Skeletal muscle tissue (tissue), 4 donors: ENCODE results near the gene TMEM234. TPM values are rescaled to one million over a fixed set of nuclear protein-coding genes. Genes with fewer than 3 reads are reported as not detected.

Experiments
- H3K27ac ChIP-seq: one replicate; pipeline ENCODE4 v1.7.0; 2013; ENCODE audit warnings: mild to moderate bottlenecking, low read depth, low read length, inconsistent platforms
- H3K27me3 ChIP-seq, 3 donors: one replicate each; pipeline ENCODE4 v1.7.0; 2013; ENCODE audit warnings: low read length in 3 of 3; ENCODE audit not compliant: control insufficient read depth in 3 of 3, insufficient read depth in 3 of 3
- H3K36me3 ChIP-seq, 3 donors: one replicate each; pipeline ENCODE4 v1.7.0; 2013; ENCODE audit warnings: low read length in 3 of 3; ENCODE audit not compliant: control insufficient read depth in 3 of 3, insufficient read depth in 3 of 3
- H3K4me1 ChIP-seq, 3 donors: one replicate each; pipeline ENCODE4 v1.7.0; 2013; ENCODE audit warnings: low read length in 3 of 3, mild to moderate bottlenecking in 3 of 3; ENCODE audit not compliant: control insufficient read depth in 3 of 3, insufficient read depth in 3 of 3
- H3K4me3 ChIP-seq, 3 donors: one replicate each; pipeline ENCODE4 v1.7.0; 2013; ENCODE audit warnings: low read length in 3 of 3
- H3K9ac ChIP-seq, 3 donors: one replicate each; pipeline ENCODE4 v1.7.0; 2013; ENCODE audit warnings: low read length in 3 of 3, mild to moderate bottlenecking in 3 of 3, moderate library complexity in 2 of 3, low read depth in 1 of 3
- H3K9me3 ChIP-seq, 3 donors: one replicate each; pipeline ENCODE4 v1.7.0; 2013; ENCODE audit warnings: low read length in 3 of 3; ENCODE audit not compliant: control insufficient read depth in 3 of 3
- total RNA-seq: library from RNA; depleted of rRNA; stranded (reverse); fragments of >200 nt; gene quantifications from one replicate; pipeline ENCODE4 v1.2.3, GENCODE V29; 2014
- donor health status: Osteomylitis.

TMEM234 gene
- total RNA-seq, 1 donor from 2014 or later: 10.4 TPM

DNA sequence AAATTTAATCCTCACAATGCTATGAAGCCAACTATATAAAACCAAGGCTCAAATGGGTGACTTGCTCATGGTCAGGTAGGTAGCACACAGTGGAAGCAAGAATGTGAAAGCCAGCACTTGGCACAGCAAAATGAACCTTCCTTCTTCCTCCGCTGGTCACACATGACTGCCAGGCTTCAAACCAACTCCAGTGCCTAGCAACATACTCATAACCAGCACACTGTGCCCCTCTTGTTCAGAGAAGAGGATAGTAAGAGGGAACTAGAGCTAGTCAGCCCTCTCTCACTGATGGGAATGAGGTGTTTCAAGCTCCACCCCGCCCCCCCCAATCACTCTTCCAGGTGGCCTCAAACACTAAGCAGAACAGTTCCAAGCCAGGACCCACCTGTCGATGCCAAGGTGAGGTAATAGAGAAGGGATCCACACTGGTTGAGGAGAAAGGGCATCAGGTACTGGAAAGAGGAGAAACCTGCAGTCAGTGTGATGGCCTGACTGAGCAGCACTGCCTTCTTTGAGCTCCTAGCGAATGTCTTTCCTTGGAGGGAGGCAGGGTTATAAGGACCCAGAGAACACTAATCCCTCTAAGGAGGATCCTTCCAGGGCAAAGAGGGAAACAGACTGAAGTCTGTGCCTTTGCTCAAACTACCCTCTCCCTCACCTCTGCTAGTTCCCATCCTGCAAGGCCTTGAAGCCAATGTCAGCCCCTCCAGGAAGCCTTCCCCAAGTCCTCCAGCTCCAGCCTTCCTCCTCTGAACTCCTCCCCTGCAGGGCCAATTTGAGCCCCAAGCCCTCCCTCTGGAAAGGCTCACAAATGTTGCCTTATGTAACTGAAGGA, 1.2 kb downstream of the TMEM234 start:
- H3K36me3 ChIP-seq: peaks cover 34 to 37% (median 35%) of the 10 kb centered on the region in 3 donors

DNA sequence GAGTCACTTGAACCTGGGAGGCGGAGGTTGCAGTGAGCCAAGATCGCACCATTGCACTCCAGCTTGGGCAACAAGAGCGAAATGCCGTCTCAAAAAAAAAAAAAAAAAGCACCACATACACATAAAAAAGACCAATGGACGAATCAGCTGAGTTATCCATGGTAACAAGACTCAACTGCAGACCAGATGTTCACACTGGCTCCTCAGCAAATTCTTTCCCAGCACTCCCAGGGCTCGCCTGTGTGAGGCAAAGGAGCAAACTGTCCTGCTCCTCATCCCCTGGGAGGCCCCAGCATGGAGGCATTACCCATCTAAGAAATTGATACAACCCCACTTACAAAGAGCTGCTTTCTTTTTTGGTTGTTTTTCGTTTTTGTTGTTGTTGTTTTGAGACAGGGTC, 3.1 kb downstream of the TMEM234 start:
- Histone ChIP-seq H3K9ac (no peak overlapping the region), H3K27ac (no peak overlapping the region), H3K9me3 (no peaks in the 10 kb centered on the region), H3K4me1 (peaks cover 24 to 31% (median 28%) of the 10 kb centered on the region in 3 donors), H3K27me3 (no peaks in the 10 kb centered on the region), H3K36me3 (peaks cover 34 to 39% (median 37%) of the 10 kb centered on the region in 3 donors), H3K4me3 (no peak overlapping the region)

More for the DNA sequence above, 1.2 kb downstream of the TMEM234 start:
- peaks cover 27 to 30% (median 28%) of the 10 kb centered on the region in 3 donors for H3K4me1 ChIP-seq
- no peak overlapping the region for H3K27ac ChIP-seq
- no peaks in the 10 kb centered on the region for H3K27me3 ChIP-seq
- H3K9ac ChIP-seq: peak overlapping the region; percentile 96 to 99 (median 98)
- peak overlapping the region; percentile 94 to 99 (median 97) for H3K4me3 ChIP-seq
- no peaks in the 10 kb centered on the region for H3K9me3 ChIP-seq

DNA sequence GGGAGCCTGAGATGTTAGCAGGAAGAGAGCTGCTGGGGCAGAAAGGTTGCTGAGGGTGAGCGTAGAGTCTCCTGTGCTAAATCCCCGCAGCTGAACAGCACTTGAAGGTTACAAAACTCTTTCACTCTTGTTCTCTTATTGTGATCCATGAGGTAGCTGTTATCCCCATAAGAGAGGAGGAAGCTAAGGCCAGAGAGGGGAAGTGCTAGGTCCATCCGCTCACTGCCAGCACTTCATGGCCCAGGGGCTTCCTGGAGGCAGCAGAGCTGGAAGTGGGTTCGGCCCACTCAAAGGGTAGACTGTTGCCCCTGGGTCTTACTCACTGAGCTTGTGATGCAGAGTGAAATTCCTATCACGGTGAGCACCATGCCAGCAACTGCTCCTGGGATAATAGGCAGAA, 5.6 kb downstream of the TMEM234 start:
- Histone ChIP-seq H3K36me3 (peaks cover 29 to 35% (median 32%) of the 10 kb centered on the region in 3 donors), H3K27me3 (no peaks in the 10 kb centered on the region), H3K27ac (no peak overlapping the region), H3K9me3 (no peaks in the 10 kb centered on the region), H3K9ac (peak overlapping the region in 1 of 3 donors; percentile 40), H3K4me3 (no peak overlapping the region), H3K4me1 (peaks cover 10 to 15% (median 15%) of the 10 kb centered on the region in 3 donors)

DNA sequence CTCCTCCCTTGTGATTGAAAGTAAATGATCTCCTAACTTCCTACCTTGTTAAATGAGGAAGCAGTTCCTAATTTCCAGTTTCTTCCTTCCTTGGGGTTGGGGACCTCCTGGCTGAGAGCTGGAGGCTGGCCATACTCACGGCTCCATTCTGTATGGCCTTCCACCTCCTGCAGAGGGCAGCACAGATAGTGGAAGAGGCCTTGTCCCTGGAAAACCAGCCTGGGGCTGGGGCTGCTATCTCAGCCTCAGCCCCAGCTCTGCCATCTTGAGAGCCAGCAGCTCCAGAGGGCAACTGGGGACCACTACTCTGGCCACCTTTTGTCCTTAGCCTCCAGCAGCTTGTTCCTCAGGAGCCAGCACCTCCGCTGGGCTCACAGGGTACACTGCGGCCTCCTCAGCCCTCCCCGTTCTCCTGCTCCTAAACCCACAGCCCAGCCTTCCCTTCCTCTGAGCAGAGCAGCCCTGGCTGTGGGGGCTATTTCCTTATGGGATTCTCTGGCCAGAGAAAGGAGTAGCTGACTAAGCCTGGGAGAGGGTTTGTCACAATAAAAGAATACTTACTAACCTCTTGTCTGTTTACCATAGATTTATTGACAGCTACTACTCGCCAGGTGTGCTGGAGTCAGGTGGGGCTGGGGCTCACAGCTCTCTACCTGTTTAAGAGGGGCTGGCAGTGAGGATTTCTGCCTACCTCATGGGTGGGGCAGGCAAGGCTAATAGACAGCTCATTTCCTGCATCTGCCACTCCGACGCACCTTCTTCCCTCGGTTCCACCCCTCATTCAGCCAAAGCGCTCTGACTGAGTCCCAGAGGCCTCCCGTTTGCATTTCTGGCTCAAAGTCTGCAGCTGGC, 6.3 kb downstream of the TMEM234 start:
- Histone ChIP-seq H3K4me3 (no peak overlapping the region), H3K27me3 (no peaks in the 10 kb centered on the region), H3K9ac (peak overlapping the region in 1 of 3 donors; percentile 40), H3K4me1 (peaks cover 3 to 8% (median 7%) of the 10 kb centered on the region in 3 donors), H3K27ac (no peak overlapping the region), H3K36me3 (peaks cover 29 to 35% (median 32%) of the 10 kb centered on the region in 3 donors), H3K9me3 (no peaks in the 10 kb centered on the region)

DNA sequence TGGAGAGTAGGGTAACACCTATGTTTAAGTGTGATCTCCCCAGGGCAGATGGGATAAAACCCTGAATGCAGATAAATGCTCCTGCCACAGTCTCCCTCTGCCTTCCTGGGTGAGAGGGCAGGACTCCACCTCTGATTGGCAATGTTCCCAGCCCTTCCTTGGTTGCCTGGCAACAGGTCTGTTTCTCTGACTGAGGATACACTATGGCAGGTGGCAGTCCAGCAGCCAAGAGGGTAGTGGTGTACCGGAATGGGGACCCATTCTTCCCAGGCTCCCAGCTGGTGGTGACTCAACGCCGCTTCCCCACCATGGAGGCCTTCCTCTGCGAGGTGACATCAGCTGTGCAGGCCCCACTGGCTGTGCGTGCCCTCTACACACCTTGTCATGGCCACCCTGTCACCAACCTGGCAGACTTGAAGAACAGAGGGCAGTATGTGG, 13.2 kb downstream of the TMEM234 start, which contains the start of gene DCDC2B:
DCDC2B (plus strand) TSS at position 199 of the 438 bp plus-strand sequence; CDS start at position 204, 5 bp downstream.
- H3K4me3 ChIP-seq: no peak within 1 kb of the TSS
- H3K27me3 ChIP-seq: no peaks in the 10 kb centered on the region
- peak within 1 kb of the TSS in 1 of 3 donors; percentile 16 for H3K9ac ChIP-seq
- H3K27ac ChIP-seq: peak within 1 kb of the TSS; percentile 12
- no peaks in the 10 kb centered on the region for H3K9me3 ChIP-seq
- H3K4me1 ChIP-seq: peaks cover 25 to 30% (median 29%) of the 10 kb centered on the region in 3 donors
- H3K36me3 ChIP-seq: peaks cover 0 to 14% (median 8%) of the 10 kb centered on the region in 3 donors

DNA sequence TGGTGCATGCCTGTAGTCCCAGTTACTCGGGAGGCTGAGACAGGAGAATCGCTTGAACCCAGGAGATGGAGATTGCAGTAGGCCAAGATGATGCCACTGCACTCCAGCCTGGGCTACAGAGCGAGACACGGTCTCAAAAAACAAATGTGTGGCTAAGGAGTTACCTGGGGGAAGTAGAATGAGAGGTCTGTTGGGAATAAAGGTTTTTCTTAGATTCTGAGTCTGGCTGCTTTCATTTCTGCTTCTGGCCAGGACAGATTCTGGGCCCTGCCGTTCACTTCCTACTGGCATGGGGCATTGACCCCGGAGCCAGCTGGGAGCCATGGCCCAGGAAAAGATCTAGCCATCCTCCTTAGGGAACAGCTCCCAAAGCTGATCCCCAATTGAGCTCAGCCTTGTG, 13.7 kb downstream of the TMEM234 start:
- H3K4me1 ChIP-seq: peaks cover 25 to 30% (median 29%) of the 10 kb centered on the region in 3 donors
- no peak overlapping the region for H3K9ac ChIP-seq
- H3K4me3 ChIP-seq: no peak overlapping the region
- H3K27me3 ChIP-seq: no peaks in the 10 kb centered on the region
- H3K36me3 ChIP-seq: peaks cover 0 to 18% (median 12%) of the 10 kb centered on the region in 3 donors
- no peaks in the 10 kb centered on the region for H3K9me3 ChIP-seq
- H3K27ac ChIP-seq: peak overlapping the region; percentile 12

DNA sequence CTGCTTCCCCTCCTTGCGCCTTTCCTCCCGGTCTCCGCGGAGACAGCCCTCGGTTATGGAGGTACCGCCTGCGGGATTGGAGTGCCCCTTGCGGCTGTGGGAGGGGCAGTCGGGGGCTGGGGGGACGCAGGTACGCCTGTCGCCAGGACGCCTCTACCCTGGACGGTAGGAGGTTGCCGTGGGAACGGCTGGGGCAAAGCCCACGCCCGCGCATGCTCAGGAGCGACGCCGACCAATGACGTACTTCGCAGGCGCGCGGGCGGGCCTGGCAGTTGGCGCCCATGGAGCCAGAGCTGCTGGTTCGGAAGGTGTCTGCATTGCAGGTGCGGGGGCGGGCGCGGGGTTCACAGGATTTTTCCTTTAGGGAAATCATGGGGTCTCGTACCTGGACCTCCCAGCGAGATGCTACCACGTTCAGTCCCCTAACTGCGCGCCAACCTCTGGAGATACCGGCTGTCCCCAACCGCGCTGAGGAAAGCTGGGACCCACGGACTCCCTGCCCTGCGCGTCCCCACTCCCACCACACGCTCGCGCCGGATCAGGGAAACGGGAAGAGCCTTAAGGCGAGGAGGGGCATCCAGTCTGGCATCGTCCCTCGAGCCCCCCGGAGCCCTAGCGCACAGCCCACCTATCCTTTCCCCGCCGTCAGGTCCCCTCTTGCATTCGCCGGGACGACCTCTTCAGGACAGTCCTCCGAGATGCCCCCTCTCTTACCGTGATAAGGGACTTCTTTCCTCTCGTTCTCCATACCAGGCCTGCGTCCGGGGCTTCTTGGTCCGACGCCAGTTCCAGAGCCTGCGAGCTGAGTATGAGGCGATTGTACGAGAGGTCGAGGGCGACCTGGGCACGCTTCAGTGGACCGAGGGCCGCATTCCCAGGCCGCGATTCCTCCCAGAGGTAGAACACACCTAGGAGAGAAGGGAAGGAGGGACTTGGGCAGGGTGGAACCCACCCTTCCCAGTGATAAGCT, 16.5 kb downstream of the TMEM234 start, which contains the start of gene IQCC:
IQCC (plus strand) TSS at position 271 of the 970 bp plus-strand sequence; CDS start at position 282, 11 bp downstream.
- Histone ChIP-seq H3K9ac (peak within 1 kb of the TSS; percentile 83 to 94 (median 88)), H3K9me3 (no peaks in the 10 kb centered on the region), H3K4me1 (peaks cover 41 to 46% (median 44%) of the 10 kb centered on the region in 3 donors), H3K4me3 (peak within 1 kb of the TSS; percentile 85 to 93 (median 86)), H3K27ac (peak within 1 kb of the TSS; percentile 56), H3K36me3 (peaks cover 0 to 24% (median 12%) of the 10 kb centered on the region in 3 donors), H3K27me3 (no peaks in the 10 kb centered on the region)

DNA sequence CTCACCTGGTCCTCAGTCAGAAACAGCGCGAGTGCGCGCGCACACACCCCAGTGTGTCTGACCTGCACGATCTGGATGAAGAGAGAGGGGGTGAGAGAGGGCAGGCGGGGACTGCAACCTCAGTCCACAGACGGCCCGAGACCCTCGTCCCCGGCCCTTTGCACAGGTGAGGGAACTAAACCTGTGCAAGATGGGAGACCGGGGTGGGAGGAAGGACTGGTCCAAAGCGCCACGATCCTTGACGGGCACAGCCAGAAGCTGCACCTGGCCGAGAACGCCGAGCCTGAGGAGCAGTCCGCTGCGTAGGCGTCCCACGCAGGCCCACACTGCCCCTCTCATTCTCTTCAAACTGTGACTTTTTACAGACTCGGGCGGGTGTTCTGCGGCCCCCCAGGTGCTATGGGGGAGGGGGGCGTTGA, 17.2 kb downstream of the TMEM234 start:
- no peaks in the 10 kb centered on the region for H3K9me3 ChIP-seq
- peaks cover 0 to 24% (median 12%) of the 10 kb centered on the region in 3 donors for H3K36me3 ChIP-seq
- peak overlapping the region in 2 of 3 donors; percentile 83 to 94 for H3K9ac ChIP-seq
- H3K4me1 ChIP-seq: peaks cover 46 to 51% (median 49%) of the 10 kb centered on the region in 3 donors
- H3K27ac ChIP-seq: peak overlapping the region; percentile 56
- H3K27me3 ChIP-seq: no peaks in the 10 kb centered on the region
- H3K4me3 ChIP-seq: peak overlapping the region; percentile 85 to 93 (median 86)
